GM23248 (cell line): ENCODE data around the gene PPP1R3G.

ENCODE experiments used
- EZH2 ChIP-seq: fragments of 200-600 bp; sonication (generic); IDR thresholded peaks from 2 replicates; pipeline ENCODE4 v1.6.1; 2018; ENCODE audit warnings: antibody characterized with exemption, mild to moderate bottlenecking; ENCODE audit not compliant: insufficient read depth, poor library complexity, severe bottlenecking
- EZH2phosphoT487 ChIP-seq: fragments of 200-600 bp; sonication (generic); IDR thresholded peaks from 2 replicates; pipeline ENCODE4 v1.6.1; 2018; ENCODE audit warnings: antibody characterized with exemption, moderate library complexity, mild to moderate bottlenecking, low read depth; ENCODE audit not compliant: insufficient read depth

GRCh38 chr6:5086294-5086890, 1.3 kb downstream of the PPP1R3G start:
- TF ChIP-seq EZH2 = no peak
- TF ChIP-seq EZH2phosphoT487 = no peak
